ENCODE data around the gene LRRC27.
"Not testable (repeated sequence)": the region's sequence is repeated elsewhere in the genome, so short reads cannot be mapped to it uniquely, and the experiment has no call there.

LRRC27 gene

DNA sequence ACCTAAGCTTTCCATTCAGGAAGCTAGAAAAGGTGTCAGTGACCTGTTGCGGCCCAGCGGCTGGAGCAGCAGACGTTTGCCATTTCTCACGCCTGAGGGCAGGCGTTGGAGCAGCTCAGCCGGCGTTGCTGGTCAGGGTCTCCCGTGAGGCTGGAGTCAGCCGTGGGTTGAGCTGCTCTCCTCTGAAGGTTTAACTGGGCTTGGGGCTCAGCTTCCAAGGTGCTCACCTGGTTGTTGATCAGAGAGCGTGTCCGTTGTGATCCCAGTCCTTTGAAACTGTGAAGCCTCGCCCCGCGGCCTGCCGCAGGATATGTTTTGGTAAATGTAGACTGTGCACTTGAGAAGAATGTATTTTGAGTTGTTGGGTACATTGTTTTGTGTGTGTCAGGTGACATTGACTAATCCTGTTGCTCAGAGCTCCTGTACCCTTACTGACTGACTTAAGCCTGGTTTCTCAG is 44.4 kb downstream of the LRRC27 start:
- DNase-seq: no peak

DNA sequence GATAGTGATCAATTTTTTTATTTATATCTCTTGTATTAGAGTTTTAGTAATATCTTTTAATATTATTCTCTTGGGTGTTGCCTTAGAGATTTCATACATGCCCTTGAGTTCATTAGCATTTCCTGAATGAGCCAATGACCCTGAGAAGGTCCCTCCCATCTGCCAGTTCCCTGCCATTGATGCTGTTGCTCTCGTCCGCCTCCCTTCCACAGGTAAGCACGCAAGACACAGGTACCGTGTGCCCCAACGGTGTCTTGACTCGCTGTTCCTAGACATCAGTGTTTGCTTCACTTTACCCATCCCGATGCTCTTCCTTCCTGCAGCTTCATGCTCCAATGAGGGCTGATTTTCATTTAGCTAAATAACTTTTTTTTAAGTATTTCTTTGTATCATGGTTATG is 45.3 kb downstream of the LRRC27 start:
- DNase-seq: no peak

DNA sequence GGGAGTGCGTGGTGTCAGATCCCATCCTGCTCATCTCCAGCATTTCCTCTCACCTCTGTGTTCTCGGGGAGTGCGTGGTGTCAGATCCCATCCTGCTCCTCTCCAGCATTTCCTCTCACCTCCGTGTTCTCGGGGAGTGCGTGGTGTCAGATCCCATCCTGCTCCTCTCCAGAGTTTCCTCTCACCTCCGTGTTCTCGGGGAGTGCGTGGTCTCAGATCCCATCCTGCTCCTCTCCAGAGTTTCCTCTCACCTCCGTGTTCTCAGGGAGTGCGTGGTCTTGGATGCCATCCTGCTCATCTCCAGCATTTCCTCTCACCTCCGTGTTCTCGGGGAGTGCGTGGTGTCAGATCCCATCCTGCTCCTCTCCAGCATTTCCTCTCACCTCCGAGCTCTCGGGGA is 47.0 kb downstream of the LRRC27 start:
- not testable (repeated sequence) for DNase-seq

DNA sequence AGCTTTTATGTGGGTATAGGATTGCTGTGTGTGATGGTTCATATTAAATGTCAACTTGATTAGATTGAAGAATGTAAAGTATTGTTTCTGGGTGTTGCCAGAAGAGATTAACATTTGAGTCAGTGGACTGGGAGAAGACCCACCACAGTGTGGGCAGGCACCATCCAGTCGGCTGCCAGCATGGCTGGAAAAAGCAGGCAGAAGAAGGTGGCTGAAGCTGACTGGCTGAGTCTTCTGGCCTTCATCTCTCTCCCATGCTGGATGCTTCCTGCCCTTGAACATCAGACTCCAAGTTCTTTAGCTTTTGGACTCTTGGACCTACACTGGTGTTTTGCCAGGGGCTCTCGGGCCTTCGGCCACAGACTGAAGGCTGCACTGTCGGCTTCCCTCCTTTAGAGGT is 49.0 kb downstream of the LRRC27 start:
- DNase-seq: not testable (repeated sequence)

DNA sequence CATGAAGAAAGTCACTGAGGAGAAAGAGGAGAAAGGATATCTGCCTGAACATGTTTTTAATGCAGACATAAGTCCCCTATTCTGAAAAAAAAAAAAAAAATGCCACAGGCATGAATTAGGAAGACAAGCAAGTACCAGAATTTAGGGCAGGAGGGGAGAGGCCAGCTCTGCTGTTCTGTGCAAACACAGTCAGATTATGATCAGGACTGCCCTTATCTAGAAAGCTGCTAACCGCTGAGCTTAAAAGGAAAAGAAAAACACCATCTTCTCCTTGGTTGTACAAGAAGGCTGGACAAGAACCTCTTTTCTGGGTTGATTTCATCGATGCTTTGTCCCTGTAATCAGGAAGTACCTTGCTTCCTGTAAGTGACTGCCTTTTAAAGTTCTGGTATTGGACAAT is 49.7 kb downstream of the LRRC27 start:
- no peak for DNase-seq

DNA sequence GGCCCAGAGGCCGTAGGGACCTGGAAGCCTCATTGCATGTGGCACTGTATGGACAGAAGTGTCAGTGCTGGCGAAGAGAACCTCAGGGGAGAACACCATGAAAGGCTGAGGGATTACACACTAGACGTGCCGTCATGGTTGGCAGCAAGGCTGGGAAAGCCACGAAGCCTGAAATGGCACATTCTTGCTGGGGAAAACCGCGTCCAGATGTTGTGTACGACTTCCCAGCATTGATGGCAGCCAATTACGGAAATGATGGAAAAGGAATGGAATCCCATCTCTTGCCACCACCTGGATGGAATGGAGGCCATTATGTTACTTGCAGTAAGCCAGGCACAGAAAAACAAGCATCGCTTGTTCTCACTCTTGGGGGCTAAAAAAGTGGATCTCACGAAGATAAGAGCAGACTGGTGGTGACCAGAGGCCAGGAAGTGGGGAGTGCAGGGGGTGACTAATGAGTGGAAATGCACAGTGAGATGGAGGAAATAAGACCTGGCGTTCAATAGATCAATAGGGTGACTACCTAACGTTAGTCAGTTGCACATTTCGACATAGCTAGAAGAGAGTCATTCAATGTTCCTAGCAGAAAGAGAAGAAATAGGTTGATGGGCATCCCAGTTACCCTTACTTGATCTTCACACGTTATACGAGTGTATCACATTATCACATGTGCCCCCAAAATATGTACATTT is 50.4 kb downstream of the LRRC27 start:
- no peak for DNase-seq

DNA sequence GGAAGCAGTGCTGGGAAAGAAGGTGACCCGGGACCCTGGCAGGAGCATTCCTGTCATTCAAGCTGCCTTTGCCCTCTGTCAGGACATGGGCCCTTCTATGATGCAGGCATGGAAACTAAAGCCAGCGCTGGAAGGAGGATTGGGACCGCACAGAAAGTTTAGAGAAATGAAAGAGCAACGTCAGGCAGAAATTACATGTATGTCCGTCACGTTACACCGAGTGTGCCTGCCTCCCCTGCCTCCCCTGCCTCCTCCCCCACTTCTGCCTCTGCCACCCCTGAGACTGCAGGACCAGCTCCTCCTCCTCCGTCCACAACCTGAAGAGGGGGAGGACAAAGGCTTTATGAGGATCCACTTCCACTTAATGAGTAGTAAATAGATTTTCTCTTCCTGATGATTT is 51.1 kb downstream of the LRRC27 start:
- no peak for DNase-seq

DNA sequence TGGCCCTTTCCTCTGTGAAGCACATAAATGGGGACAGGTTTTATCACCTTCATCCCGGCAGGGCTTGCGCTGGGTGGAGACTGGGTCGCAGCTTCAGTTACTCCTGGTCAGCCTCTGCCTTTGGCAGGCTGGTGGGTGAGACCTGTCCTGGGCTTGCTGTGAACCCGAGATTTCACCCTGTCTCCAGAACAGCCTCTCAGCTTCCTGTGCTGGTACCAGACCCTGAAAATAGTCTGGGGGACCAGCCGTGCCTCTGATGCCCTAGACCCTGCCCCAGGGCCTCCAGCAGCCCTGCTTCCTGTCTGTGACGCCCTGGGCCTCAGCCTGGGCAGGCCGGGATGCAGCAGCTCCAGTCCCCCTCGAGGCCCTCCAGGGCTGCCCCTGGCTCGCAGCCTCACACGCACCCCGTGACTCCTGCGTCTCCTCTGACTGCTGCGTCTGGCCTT is 51.8 kb downstream of the LRRC27 start:
- no peak for DNase-seq

DNA sequence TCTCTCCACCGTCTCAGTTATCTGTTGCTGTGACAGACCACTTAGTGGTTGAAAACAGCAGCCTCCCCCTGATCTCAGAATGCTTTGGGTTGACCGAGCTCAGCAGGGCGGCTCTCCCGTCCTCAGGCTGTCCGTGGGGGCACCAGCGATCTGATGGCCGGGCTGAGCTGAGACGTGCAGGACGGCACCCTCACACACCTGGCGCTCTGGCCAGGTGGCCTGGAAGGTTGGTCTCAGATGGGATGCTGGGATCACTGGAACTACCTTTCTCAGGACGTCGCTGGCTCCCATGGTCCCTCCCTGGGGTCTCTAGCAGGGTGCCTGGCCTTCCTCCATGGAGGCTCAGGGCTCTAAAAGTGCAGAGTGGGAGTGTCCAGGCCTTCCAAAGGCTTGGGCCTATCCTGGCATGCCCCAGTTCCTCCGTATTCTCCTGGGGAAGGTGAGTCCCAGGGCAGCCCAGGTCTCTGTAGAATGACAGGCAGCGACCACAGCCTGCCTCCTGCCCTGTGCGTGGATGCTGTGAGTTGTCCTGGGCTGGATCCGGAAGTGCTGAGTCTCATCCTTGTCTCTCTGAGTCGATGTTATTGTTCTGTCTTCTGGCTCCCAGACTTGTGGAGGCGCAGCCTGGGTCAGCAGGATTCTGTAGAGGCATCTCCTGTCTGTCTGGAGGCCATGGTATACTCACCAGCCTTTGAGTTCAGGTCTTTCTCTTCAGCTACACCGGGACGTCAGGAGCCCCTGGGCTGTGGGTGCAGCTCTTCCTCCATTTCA is 52.8 kb downstream of the LRRC27 start:
- DNase-seq: no peak

DNA sequence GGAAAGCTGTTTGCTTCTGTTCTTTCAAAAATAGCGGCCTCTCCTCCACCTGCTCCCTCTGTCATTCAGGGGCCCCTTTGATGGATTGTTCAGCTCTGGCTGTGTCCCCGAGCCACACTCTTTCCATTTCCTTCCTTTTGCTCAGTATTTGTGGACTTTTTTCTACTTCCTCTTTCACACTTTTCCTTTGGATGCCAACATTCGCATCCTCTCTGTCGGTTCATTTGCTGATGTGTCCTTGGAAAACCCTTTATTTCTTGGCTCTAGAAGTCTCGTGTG is 53.3 kb downstream of the LRRC27 start:
- no peak for DNase-seq

DNA sequence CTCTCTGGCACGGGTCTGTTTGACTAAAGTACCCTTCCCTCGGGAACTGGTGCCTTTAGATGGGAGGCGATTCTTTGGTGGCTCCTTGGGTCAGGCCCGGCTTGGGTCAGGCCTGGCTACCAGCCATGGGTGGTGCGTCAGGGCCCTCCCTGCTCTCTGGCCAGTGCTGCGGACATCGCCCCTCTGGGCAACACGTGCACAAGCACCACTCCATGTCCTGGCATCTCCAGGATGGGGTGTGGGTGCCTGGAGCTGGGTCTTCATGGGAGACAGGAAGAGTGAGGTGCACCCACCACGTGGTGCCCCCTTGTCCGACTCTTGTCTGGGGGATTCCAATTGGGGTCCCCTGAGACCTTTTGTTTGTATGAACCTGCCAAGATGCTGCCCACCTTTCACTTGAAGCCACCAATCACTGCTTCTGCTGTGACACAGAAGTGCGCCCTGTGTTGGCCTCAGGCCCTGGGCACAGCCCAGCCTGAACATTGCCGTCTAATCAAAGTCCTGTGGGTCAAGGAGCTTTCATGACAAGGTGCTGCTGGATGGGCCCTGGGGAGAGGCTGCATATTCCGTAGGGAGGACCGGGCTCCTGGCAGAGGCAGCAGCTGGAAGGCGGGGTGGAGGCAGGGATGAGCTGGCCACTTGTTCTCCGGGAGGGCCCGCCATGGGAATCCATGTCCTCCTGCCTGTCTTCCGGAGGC is 53.9 kb downstream of the LRRC27 start:
- DNase-seq: no peak

DNA sequence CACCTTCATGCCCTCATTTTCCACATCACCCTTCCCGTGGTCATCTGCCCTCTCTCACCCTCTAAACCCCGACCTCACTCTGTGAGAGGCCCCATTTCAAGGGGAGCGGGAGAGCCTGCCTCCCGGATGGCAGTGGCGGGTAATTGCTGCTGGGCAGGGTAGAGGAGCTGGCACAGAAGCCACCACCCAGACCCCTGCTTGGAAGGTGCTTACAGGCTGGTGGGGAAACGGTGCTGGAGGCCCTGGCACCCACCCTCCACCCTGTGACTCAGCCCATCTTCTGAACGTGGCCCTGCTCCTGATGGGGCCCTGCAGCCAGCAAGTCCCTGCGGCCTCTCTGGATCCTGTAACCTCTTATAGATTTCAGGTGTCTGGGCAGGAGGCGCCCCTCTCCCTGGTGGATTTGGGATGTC is 54.4 kb downstream of the LRRC27 start:
- no peak for DNase-seq

DNA sequence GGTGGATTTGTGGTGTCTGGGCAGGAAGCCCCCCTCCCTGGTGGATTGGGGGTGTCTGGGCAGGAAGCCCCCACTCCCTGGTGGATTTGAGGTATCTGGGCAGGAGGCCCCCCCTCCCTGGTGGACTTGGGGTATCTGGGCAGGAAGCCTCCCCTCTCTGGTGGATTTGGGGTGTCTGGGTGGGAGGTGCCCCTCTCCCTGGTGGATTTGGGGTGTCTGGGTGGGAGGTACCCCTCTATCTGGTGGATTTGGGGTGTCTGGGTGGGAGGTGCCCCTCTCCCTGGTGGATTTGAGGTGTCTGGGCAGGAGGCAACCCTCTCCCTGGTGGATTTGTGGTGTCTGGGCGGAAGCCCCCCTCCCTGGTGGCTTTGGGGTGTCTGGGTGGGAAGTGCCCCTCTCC is 54.9 kb downstream of the LRRC27 start:
- not testable (repeated sequence) for DNase-seq

DNA sequence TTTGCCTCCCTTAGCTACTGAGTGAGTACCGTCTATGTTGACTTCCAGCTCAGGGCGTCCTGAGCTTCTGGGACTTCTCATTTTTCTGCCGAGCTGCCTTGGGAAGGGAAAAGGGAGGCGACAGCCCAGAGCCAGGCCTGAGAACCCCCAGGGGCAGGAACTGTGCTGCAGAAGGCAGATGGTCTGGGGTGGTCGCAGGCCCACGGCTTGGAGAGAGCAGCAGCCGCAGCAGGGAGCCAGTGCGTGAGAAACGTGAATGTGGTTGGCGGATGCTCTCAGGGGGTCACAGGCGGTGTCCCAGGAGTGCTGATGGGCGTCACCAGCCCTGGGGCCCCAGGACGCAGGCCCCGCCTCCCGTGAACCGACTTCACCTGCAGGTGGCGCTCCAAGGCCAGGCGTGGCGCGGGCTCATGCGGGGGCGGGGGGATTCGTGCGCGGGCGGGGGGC is 55.8 kb downstream of the LRRC27 start:
- no peak for DNase-seq

DNA sequence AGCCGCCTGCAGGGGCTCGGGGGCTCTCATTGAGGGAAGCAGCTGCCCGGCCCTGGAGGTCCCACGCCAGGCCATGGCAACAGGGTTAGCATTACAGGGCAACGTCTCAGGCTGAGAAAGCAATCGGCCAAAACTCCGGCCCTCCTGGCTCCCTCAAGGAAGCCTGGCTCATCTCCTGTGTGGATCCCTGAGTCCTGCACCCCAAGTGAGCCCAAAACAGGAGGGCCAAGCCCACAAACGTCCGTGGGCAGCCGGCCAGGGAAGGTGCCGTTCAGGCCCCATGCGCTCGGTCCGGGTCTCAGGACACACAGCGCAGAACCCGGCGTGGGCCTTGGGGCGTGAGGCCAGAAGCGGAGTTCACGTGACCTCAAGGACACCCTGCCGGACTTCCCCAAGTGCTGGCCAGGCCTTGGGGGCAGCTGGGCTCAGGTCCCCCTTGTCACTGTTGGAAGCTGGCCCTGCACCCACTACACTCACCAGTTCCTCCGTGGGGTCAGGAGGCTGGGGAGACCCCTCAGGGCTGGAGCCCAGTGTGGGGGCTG is 57.0 kb downstream of the LRRC27 start:
- no peak for DNase-seq

DNA sequence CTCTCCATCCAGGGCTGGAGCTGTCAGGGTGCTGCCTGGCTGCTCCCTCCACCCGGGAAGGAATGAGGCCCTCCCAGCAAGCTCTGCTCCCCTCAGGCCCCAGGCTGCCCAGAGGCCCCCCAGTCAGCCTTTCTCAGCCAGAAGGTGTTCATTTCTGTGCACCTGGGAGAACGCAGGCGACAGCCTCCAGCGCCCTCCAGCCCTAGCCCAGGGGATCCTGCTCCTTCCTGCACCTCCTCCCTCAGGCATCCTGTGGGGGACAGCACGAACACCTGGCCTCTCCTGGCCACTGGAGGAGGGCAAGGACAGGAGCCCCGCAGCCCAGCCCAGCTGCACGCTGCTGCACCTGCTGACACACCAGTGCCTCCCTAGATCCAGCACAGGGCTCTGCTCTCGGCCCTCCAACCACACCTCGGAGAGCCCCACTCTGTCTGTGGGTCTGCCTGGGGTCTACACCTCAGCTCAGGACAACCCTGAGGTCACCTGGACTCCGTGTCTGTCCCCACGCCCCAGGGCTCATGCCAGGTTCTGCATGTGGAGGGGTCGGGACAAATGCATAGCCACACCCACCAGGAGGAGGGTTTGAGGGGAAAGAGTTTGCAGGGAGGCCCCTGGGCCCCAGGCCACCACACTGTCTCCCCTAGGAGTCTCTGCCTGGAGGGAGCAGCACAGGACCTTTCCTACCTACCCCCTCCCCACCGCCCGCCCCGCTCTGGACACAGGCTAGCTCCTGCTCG is 57.6 kb downstream of the LRRC27 start:
- no peak for DNase-seq

DNA sequence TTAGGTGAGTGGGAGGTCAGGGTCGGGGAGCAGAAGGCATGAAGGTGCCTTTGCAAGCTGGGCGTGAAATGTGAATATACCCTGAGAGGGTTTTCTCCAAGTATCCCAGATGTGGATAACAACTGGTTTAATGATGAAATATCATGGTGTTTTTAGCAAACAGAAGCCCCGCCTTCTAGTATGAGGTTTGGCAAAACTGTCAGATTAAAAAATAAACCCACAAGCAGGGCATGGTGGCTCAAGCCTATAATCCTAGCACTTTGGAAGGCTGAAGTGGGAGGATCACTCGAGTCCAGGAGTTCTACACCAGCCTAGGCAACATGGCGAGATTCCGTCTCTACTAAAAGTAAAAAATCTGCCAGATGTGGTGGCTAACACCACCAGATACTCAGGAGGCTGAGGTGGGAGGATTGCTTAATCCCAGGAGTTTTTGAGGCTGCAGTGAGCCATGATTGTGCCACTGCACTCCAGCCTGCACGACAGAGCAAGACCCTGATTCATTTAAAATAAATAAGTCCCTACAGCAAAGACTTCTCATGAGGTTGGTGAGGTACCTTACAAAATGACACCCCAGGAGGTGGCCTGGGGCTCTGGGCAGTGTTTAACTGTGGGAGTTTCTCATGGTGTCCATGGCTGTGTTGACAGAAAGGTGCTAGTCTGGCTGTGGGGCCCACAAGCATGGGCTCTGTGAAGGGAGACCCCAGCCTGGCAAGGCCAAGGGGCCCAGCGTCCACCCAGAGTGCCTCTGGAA is 58.4 kb downstream of the LRRC27 start:
- no peak for DNase-seq

DNA sequence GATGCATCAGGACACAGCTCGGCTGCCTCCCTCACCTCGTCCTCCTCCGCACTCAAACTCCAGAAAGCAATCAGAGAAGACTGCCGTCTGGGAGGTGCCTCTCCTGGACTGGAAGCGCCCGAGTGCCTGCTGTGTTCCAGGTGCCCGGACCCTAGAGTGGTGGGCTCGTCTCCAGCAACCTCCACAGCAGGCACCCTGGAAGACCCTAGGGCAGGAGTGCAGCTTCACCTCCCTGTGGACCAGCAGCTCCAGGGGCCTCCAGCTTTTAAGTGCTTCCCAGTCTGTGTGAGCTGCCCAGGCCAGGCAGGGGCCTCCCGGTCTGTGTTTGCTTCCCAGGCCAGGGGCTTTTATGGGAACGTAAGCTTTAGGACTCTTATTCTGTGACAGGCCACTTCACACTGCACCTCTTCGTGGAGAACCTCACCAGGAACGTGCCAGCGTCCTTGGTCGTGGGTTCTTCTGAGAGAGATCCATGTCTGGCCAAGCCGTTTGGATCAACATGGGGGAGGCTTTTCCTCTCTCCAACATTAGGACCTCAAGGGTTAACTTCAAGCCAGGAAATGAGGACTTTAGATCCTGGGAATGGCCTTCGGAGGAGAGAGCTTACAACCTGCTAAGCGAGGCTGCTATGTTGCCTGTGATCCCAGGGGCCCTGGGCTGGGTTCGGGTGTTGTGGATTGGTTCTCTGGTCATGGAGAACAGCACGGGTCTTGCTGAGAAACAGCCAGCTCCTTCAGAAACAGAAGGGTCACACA is 59.1 kb downstream of the LRRC27 start:
- DNase-seq: no peak

DNA sequence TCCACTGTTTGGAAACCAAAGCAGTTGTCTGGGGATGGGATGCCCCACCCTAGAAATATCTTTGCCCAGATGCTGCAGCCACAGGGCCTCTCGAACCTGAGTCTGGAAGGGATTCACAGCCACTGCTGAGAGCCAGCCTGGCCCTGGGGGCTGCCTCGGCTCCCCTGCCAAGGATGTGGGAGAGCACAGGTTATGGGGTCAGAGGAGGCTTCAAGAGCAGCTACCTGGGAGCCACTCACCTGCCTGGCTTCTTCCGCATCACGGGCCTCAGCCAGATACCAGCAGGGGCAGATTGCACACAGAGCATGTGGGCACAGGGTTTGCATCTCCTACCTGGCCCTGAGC is 59.7 kb downstream of the LRRC27 start:
- no peak for DNase-seq

DNA sequence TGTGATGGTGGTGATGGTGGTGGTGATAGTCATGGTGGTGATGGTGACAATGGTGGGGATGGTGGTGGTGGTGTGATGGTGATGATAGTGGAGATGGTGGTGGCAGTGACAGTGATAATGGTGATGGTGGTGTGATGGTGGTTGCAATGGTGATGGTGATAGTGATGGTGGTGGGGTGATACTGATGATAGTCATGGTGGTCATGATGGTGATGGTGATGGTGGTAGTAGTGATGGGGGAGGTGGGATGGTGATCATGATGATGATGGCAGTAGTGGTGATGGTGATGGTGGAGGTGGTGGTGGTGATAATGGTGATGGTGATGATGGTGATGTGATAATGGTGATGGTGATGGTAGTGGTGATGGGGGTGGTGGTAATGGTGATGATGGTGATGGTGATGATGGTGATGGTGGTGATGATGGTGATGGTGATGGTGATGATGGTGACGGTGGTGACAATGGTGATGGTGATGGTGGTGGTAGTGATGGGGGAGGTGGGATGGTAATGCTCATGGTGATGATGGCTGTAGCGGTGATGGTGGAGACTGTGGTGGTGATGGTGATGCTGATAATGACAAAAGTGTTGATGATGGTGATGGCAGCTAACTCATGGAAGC is 60.3 kb downstream of the LRRC27 start:
- DNase-seq: no peak

All from SIG-M5 (cell line).